ENCODE data around the gene LTA4H. TPM values are rescaled to one million over a fixed set of nuclear protein-coding genes. Genes with fewer than 3 reads are reported as not detected.

LTA4H gene
- total RNA-seq, 2 donors from 2014 or later, result 41.2 to 57.6 TPM

DNA sequence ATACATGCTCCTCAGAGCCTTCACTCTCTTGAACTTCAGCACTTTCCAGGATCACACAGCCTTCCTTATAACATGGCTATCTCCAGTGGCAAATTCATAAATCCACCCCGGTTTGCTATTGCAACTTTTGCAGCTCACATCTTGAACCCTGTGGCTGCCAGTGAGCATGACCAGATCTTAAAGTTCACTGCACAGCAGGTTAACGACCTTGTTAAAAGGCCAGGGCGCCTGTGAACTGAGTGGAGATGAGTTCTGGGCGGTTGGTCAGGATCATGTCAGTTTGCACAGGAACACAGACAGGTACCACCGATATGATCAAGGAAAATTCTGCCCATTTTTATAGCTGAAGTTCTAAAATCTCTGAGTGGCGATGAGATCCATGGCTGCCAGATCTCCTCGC lies 24.7 kb upstream of the LTA4H start:
- no peaks in the 10 kb centered on the region for H3K9me3 ChIP-seq
- ATAC-seq (no peak), DNase-seq (no peak)
- H3K27ac ChIP-seq, result no peak overlapping the region
- intact Hi-C loops (cut with DNase I), result loop anchor here (5.0 kb wide), 2 partner anchors 157 to 457 kb away; no protein-coding TSS in a partner anchor
- TF ChIP-seq, protein P1, sequence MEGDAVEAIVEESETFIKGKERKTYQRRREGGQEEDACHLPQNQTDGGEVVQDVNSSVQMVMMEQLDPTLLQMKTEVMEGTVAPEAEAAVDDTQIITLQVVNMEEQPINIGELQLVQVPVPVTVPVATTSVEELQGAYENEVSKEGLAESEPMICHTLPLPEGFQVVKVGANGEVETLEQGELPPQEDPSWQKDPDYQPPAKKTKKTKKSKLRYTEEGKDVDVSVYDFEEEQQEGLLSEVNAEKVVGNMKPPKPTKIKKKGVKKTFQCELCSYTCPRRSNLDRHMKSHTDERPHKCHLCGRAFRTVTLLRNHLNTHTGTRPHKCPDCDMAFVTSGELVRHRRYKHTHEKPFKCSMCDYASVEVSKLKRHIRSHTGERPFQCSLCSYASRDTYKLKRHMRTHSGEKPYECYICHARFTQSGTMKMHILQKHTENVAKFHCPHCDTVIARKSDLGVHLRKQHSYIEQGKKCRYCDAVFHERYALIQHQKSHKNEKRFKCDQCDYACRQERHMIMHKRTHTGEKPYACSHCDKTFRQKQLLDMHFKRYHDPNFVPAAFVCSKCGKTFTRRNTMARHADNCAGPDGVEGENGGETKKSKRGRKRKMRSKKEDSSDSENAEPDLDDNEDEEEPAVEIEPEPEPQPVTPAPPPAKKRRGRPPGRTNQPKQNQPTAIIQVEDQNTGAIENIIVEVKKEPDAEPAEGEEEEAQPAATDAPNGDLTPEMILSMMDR (IDR thresholded peaks at IDR 0.05), result no peak
- no peak for TF ChIP-seq POLR2A (IDR thresholded peaks at IDR 0.05)
- no peak overlapping the region for H3K4me3 ChIP-seq
- no peaks in the 10 kb centered on the region for H3K4me1 ChIP-seq
- no peaks in the 10 kb centered on the region for H3K27me3 ChIP-seq
- 71 to 80% methylated on average over 7 of the region's 7 CpGs for WGBS, 2 donors
- H3K36me3 ChIP-seq (replicated peaks in 1 of 2; ENCODE audit: insufficient read depth in 1 of 2, low read depth in 2 of 2), result no peaks in the 10 kb centered on the region

DNA sequence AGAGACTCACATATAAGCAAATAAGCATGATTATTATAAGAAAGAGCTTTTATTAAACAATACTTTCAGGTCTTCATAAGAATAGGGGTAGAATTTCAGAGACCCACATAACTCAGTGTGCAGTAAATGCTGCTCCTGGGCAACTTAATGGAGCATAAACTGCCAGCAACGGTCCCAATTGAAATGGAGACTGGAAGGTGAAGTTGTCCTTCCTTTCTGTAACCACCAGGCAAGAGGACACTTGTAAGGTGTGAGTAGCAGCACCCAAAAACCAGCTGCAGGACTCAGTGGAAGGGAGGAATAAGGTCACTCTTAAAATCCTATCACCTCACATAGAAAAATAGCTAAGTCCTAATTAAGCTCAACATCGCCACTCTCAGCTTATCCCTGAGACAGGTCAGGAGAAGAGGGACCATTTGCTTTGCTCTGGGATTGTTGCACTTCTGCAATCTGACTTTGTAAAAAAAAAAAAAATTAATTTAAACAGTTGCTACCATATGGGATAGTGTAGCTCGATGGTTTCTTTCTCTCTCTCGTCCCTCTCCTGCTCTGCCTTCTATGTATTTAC lies 22.7 kb upstream of the LTA4H start:
- 65 to 68% methylated on average over 4 of the region's 4 CpGs for WGBS, 2 donors
- intact Hi-C loops (cut with DNase I), result no loop called here
- H3K36me3 ChIP-seq (replicated peaks in 1 of 2; ENCODE audit: insufficient read depth in 1 of 2, low read depth in 2 of 2), result no peaks in the 10 kb centered on the region
- H3K4me1 ChIP-seq, result no peaks in the 10 kb centered on the region
- no peak overlapping the region for H3K27ac ChIP-seq
- no peaks in the 10 kb centered on the region for H3K27me3 ChIP-seq
- TF ChIP-seq, protein P1 (IDR thresholded peaks at IDR 0.05), result no peak
- no peak for TF ChIP-seq POLR2A (IDR thresholded peaks at IDR 0.05)
- H3K9me3 ChIP-seq, result no peaks in the 10 kb centered on the region
- no peak overlapping the region for H3K4me3 ChIP-seq
- ATAC-seq (no peak), DNase-seq (no peak)

DNA sequence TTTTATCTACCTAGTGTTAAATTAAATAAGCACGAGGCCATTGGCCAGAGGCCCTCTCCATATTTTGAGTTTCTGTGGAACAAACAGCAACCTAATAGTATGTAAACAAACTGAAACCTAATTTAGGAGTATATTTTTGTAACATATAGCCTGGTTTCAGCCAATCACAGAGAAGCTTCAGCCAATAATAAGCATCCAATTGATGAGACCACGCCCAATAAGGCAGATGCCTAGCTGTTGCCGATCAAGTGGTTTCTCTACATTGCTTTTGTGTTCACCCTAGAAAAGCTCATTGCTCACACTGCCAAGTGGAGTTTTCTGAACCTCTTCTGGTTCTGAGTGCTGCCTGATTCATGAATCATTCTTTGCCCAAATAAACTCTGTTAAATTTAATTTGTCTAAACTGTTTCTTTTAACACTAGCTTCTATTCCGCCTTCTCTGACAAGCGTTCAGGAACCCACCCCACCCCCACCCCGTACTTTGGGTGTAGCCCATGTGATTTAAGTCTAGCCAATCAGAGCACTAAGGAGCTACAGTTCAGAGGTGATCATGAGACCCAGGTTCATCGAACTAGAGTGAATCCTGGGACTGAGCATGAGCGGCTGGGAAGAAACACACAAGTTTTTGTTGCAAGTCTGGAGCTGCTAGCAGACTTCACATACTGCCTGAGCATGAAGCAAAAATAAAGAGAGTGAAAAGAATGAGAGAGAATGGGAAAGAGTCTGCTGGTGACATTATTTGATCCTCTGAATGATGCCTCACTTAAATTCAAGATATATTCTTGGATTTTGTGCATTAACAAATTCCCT lies 21.5 kb upstream of the LTA4H start:
- TF ChIP-seq, protein P1 (IDR thresholded peaks at IDR 0.05), result no peak
- no peak for TF ChIP-seq POLR2A (IDR thresholded peaks at IDR 0.05)
- H3K4me3 ChIP-seq, result no peak overlapping the region
- no peak overlapping the region for H3K27ac ChIP-seq
- intact Hi-C loops (cut with DNase I), result no loop called here
- H3K27me3 ChIP-seq, result no peaks in the 10 kb centered on the region
- DNase-seq (no peak), ATAC-seq (no peak)
- 86 to 88% methylated on average over 8 of the region's 8 CpGs for WGBS, 2 donors
- H3K4me1 ChIP-seq, result no peaks in the 10 kb centered on the region
- no peaks in the 10 kb centered on the region for H3K36me3 ChIP-seq (replicated peaks in 1 of 2; ENCODE audit: insufficient read depth in 1 of 2, low read depth in 2 of 2)
- no peaks in the 10 kb centered on the region for H3K9me3 ChIP-seq

DNA sequence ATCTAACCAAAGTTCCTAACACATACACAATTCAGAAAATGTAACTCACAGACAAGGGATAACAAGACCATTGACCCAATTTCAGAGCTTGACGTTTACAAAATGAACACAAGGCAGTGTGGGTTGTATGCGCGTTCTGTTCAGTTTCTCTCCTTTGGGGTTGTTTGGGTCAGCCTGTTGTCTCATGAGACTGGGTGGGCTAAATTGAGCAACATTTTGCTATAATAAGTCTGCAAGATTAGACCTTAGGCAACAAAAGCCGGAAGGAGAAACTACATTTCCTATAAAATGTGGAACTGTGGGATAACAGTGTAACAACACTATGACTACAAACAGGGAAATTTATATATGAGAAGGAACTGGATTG lies 18.8 kb upstream of the LTA4H start:
- Histone ChIP-seq H3K4me3 (no peak overlapping the region), H3K27ac (peak overlapping the region in 1 of 4 donors; percentile 30), H3K27me3 (no peaks in the 10 kb centered on the region), H3K36me3 (replicated peaks in 1 of 2; ENCODE audit: insufficient read depth in 1 of 2, low read depth in 2 of 2) (no peaks in the 10 kb centered on the region), H3K9me3 (no peaks in the 10 kb centered on the region), H3K4me1 (no peaks in the 10 kb centered on the region)
- TF ChIP-seq, protein P1 (IDR thresholded peaks at IDR 0.05), result no peak
- no peak for TF ChIP-seq POLR2A (IDR thresholded peaks at IDR 0.05)
- no peak for ATAC-seq
- intact Hi-C loops (cut with DNase I), result no loop called here
- WGBS, 2 donors, result 73% methylated on average over 4 of the region's 4 CpGs
- DNase-seq, result no peak
